ENCODE results near the gene CDK14.

- TF ChIP-seq POLR2A (IDR thresholded peaks at IDR 0.05): no peak
- TF ChIP-seq CTCF (IDR thresholded peaks at IDR 0.05): no peak
Measured at GRCh38 chr7:90903841-90904240, 307.7 kb downstream of the CDK14 start.

Data from esophagus squamous epithelium (tissue), 4 donors.